A549 (cell line): ENCODE data around the gene KLF9.
"Not testable (repeated sequence)": the region's sequence is repeated elsewhere in the genome, so short reads cannot be mapped to it uniquely, and the experiment has no call there.

ENCODE experiments used
- EP300 ChIP-seq, 2 experiments: fragments of >200 bp; sonication (Bioruptor Twin); formaldehyde crosslinking; IDR thresholded peaks; 2 replicates in 1 of 2; 3 replicates in 1 of 2; pipeline ENCODE4 v1.6.1; 2016 to 2017
- MYC ChIP-seq: IDR thresholded peaks from 2 replicates; pipeline ENCODE4 v1.6.1; 2012; ENCODE audit warnings: mild to moderate bottlenecking, inconsistent platforms, low read length, improper control_type of control experiment, borderline replicate concordance
- PHF8 ChIP-seq: fragments of 200-600 bp; sonication (generic); IDR thresholded peaks from 2 replicates; pipeline ENCODE4 v1.6.1; 2016; ENCODE audit warnings: low read depth, mild to moderate bottlenecking, antibody characterized with exemption, moderate library complexity, borderline replicate concordance
- POLR2A ChIP-seq: IDR thresholded peaks from 2 replicates; pipeline ENCODE4 v1.6.1; 2012; ENCODE audit warnings: mild to moderate bottlenecking, low read length
- RAD21 ChIP-seq, 2 experiments: fragments of >200 bp in 1 of 2; sonication (Bioruptor Twin) in 1 of 2; formaldehyde crosslinking in 1 of 2; IDR thresholded peaks in 1 of 2; conservative IDR thresholded peaks in 1 of 2; 2 replicates in 1 of 2; 3 replicates in 1 of 2; pipeline ENCODE4 v1.6.1; 2012 to 2018; ENCODE audit warnings: inconsistent platforms in 1 of 2
- TF ChIP-seq, protein P1 (sequence below): fragments of >200 bp; sonication (Bioruptor Twin); formaldehyde crosslinking; IDR thresholded peaks from 3 replicates; pipeline ENCODE4 v1.5.1; 2016
- TF ChIP-seq, protein P2 (sequence below): fragments of 200-600 bp; sonication (generic); IDR thresholded peaks from 2 replicates; pipeline ENCODE4 v1.6.1; 2016; ENCODE audit warnings: antibody characterized with exemption, mild to moderate bottlenecking, moderate library complexity
- TF ChIP-seq, protein P3 (sequence below): fragments of 250-450 bp; sonication (Bioruptor Pico); IDR thresholded peaks from 2 replicates; pipeline ENCODE4 v1.5.0; 2021; ENCODE audit warnings: mild to moderate bottlenecking, moderate library complexity, borderline replicate concordance

DNA sequence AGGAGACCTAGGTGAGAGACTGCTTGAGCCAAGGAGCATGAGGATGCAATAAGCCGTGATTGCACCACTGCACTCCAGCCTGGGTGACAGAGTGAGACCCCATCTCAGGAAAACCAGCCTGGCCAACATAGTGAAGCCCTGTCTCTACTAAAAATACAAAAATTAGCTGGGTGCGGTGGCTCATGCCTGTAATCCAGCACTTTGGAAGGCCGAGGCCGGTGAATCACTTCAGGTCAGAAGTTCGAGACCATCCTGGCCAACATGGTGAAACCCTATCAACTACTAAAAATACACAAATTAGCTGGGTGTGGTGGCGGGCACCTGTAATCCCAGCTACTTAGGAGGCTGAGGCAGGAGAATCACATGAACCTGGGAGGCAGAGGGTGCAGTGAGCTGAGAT, 13.2 kb downstream of the KLF9 start:
- TF ChIP-seq, protein P1, sequence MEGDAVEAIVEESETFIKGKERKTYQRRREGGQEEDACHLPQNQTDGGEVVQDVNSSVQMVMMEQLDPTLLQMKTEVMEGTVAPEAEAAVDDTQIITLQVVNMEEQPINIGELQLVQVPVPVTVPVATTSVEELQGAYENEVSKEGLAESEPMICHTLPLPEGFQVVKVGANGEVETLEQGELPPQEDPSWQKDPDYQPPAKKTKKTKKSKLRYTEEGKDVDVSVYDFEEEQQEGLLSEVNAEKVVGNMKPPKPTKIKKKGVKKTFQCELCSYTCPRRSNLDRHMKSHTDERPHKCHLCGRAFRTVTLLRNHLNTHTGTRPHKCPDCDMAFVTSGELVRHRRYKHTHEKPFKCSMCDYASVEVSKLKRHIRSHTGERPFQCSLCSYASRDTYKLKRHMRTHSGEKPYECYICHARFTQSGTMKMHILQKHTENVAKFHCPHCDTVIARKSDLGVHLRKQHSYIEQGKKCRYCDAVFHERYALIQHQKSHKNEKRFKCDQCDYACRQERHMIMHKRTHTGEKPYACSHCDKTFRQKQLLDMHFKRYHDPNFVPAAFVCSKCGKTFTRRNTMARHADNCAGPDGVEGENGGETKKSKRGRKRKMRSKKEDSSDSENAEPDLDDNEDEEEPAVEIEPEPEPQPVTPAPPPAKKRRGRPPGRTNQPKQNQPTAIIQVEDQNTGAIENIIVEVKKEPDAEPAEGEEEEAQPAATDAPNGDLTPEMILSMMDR = not testable (repeated sequence)
- not testable (repeated sequence) for TF ChIP-seq PHF8; EP300 (IDR thresholded peaks at IDR 0.05); RAD21 (conservative IDR thresholded peaks at IDR 0.05 in 1 of 2, IDR thresholded peaks at IDR 0.05 in 1 of 2); POLR2A; MYC
- TF ChIP-seq, protein P2, sequence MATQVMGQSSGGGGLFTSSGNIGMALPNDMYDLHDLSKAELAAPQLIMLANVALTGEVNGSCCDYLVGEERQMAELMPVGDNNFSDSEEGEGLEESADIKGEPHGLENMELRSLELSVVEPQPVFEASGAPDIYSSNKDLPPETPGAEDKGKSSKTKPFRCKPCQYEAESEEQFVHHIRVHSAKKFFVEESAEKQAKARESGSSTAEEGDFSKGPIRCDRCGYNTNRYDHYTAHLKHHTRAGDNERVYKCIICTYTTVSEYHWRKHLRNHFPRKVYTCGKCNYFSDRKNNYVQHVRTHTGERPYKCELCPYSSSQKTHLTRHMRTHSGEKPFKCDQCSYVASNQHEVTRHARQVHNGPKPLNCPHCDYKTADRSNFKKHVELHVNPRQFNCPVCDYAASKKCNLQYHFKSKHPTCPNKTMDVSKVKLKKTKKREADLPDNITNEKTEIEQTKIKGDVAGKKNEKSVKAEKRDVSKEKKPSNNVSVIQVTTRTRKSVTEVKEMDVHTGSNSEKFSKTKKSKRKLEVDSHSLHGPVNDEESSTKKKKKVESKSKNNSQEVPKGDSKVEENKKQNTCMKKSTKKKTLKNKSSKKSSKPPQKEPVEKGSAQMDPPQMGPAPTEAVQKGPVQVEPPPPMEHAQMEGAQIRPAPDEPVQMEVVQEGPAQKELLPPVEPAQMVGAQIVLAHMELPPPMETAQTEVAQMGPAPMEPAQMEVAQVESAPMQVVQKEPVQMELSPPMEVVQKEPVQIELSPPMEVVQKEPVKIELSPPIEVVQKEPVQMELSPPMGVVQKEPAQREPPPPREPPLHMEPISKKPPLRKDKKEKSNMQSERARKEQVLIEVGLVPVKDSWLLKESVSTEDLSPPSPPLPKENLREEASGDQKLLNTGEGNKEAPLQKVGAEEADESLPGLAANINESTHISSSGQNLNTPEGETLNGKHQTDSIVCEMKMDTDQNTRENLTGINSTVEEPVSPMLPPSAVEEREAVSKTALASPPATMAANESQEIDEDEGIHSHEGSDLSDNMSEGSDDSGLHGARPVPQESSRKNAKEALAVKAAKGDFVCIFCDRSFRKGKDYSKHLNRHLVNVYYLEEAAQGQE = not testable (repeated sequence)
- TF ChIP-seq, protein P3, sequence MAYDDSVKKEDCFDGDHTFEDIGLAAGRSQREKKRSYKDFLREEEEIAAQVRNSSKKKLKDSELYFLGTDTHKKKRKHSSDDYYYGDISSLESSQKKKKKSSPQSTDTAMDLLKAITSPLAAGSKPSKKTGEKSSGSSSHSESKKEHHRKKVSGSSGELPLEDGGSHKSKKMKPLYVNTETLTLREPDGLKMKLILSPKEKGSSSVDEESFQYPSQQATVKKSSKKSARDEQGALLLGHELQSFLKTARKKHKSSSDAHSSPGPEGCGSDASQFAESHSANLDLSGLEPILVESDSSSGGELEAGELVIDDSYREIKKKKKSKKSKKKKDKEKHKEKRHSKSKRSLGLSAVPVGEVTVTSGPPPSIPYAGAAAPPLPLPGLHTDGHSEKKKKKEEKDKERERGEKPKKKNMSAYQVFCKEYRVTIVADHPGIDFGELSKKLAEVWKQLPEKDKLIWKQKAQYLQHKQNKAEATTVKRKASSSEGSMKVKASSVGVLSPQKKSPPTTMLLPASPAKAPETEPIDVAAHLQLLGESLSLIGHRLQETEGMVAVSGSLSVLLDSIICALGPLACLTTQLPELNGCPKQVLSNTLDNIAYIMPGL (CRISPR knock-in tag) = not testable (repeated sequence)
